NCI-H1694 treated with DMSO at 0.1 percent for 48 hours (cell line): ENCODE data around the gene AMPH.
"Not testable (repeated sequence)": the region's sequence is repeated elsewhere in the genome, so short reads cannot be mapped to it uniquely, and the experiment has no call there.

Source experiments
- DNase-seq: peaks from one replicate; lab custom pipeline; 2025; lab: John Stamatoyannopoulos, UW

Gene AMPH

GRCh38 chr7:38628630-38629385 lies 2.4 kb downstream of the AMPH start:
- no peak for DNase-seq

DNA sequence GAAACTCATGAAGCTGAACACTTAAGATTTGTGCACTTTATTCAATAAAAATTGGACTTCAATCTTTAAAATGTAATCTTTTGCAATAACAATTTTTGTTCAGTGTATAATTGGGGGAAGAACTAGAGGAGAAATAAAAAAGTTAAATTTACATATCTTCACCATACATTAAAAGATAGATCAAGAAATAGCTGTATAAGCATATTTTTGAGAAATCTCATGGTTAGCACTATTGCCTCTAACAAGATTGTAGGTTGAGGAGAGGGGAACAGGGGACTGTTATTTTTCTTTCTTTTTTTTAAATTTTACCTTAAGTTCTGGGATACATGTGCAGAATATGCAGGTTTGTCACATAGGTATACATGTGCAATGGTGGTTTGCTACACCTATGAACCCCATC lies 5.3 kb downstream of the AMPH start:
- no peak for DNase-seq

- no peak for DNase-seq
These were observed 15.5 kb downstream of the AMPH start for GRCh38 chr7:38615665-38616064.

GRCh38 chr7:38607466-38607865 lies 23.7 kb downstream of the AMPH start:
- no peak for DNase-seq

DNA sequence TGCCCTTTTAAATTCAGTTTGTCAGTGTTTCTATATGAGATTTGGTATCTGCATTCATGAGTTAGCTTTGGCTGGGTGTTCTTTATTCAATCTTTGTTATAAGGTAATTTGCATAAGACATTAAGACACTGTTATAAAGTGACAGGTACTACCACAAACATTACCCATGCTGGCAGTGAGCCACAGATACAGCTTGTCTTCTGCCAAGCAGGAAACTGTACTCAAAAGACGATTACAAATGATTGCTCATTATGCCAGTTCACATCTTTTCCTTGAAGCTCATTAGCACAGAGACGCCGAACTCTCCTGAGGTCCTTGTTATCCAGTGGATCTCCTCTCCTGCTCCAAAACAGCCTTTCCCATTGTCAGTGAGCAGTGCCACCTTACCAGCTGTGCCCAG lies 30.4 kb downstream of the AMPH start:
- no peak for DNase-seq

- DNase-seq = no peak
These were observed 36.2 kb downstream of the AMPH start for GRCh38 chr7:38594949-38595348.

- DNase-seq = no peak
These were observed 38.4 kb downstream of the AMPH start for GRCh38 chr7:38592737-38593288.

- DNase-seq = no peak
These were observed 45.4 kb downstream of the AMPH start for GRCh38 chr7:38585572-38586354.

DNA sequence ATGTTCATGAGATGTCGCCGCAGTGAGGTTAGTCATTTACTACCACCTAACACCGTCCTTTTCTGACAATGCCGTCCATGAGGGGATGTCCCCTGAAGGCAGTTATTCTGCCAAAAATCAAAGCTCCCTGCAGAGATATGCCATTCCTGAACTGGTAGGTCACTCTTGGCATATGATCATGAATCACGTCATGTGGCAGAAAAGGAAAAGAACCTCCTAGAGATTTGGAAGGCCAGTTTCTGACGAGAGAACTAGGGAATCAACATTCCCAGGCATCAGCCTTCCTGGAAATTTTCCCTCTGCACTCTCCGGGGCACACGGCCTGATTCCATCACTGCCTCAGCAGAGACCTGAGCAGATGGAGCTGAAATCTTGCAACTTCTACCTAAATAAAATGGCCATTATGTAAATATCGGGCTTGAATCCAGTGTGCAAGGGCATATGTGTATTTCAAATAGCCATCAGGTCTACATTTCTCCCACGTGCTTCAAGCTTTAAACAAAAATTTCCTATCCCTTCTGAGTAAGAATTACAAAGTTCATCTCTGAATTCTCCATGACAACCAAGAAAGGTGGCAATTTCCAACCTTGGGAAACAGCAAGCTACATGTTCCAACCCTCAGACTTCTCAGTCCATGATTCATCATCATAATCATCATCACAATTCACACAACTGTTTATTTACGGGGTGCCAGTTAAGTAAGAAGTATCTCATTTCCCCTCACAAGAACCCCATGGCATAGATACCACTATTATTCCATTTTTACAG lies 46.5 kb downstream of the AMPH start:
- DNase-seq = no peak

DNA sequence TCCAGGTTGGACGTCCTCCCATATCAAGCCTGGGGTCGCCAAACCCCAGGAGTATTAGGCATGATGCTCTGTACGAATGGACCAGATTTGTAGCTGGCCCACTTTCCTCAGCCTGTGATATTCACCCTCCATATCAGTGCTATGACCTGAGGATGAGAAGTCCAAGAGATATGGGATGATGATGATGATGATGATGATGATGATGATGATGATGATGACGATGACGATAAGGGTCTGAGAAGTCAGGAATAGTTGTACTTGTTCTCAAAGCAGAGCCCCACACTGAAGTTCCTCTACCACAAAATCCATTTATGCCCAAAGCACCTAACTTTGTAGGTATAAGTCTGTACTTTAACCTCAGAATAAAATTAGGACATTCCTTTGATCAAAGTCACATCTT lies 50.7 kb downstream of the AMPH start:
- no peak for DNase-seq

DNA sequence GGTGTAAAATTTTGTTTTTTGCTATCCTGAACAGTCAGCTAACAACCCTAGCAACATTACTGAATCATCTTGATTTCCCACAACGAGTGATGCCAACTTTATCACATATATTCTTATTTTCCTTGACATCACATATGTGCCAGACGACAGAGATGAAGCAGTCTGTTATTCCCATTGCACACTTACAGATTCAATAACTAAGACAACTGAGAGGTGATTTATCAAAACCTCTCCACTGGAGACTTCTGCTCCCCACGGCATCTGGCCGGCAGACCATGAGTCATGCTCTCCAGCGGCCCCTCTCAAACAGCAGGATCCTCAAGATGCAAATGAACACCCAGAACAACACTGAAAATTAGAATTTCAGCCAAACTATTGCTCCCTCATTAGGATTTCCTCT lies 57.1 kb downstream of the AMPH start:
- no peak for DNase-seq

- not testable (repeated sequence) for DNase-seq
These were observed 59.6 kb downstream of the AMPH start for GRCh38 chr7:38571620-38572019.

- no peak for DNase-seq
These were observed 62.7 kb downstream of the AMPH start for GRCh38 chr7:38568497-38568896.

DNA sequence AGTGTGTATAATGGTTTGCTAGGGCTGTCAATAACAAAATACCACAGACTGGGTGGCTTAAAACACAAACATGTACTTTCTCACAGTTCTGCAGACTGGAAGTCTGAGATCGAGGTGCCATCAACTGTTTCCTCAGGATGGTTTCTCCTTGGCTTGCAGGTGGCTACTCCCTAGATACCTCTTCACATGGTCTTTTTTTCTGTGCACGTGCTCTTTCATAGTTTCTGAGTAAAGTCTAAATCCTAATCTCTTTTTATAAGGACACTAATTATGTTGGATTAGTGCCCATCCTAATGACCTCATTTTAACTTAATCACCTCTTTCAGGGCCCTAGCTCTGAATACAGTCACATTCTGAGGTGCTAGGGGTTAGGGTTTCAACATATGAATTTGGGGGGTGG lies 65.9 kb downstream of the AMPH start:
- no peak for DNase-seq

DNA sequence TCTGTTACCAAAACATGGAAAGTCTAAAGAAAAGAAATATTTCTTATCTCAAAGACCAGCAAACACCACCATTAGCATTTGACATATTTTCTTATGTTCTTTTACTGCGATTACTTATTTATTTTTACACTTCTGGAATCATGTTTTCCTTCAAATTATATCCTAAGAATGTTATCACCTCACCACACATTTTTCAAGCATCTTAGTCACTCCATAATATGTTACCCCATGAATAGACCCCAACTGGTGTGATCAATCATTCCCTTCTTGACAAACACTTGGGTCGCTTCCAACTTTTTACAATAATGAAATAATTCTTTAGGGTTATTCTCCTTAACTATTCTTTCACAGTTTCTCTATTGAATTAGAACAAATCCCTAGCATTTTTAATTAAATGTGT lies 67.4 kb downstream of the AMPH start:
- no peak for DNase-seq

DNA sequence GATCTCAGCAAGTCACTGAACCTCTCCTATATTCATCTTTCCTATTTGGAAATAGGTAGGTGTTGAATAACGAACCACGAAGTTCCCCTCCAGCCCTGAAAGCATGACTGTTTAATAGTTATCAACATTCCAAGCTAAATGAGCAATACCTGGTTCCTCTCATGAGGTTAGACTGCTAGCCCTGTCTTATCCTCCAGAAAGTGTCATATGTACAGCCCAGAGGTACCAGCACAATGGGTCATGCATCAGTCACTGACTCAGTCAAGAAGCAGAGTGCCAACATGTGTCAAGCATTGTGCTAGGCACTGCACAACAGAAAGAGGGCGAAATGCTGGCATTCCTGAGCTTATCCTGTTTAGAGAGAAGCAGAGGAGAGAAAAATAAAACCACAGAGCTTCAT lies 70.0 kb downstream of the AMPH start:
- no peak for DNase-seq

GRCh38 chr7:38558761-38559345 lies 72.3 kb downstream of the AMPH start:
- no peak for DNase-seq

GRCh38 chr7:38554586-38554985 lies 76.6 kb downstream of the AMPH start:
- DNase-seq = no peak

DNA sequence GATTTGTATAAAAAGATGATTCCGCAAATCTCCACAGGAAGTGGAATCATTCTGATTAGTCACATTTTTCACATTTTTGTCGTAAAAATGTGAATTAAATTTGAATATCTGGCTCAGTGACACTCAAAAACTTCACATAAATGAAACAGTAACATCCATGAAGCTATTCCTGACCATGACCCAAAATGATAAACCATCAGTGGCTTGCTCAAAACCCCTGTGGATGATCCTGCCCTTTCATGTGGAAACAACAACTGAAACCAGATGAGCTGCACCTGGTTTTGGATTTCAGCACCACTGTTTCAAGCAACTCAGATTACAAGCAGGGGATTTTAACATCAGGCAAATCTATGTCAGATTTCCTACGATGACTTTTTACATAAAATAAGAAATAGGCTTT lies 80.3 kb downstream of the AMPH start:
- DNase-seq = no peak

- DNase-seq = no peak
These were observed 82.6 kb downstream of the AMPH start for GRCh38 chr7:38548605-38549004.

GRCh38 chr7:38546763-38547162 lies 84.4 kb downstream of the AMPH start:
- no peak for DNase-seq

GRCh38 chr7:38545977-38546376 lies 85.2 kb downstream of the AMPH start:
- DNase-seq = no peak
